Esophagus squamous epithelium (tissue), 5 donors: ENCODE results near the gene NR3C1. TPM values are rescaled to one million over a fixed set of nuclear protein-coding genes. Genes with fewer than 3 reads are reported as not detected.

ENCODE experiments used
- DNase-seq: peaks from one replicate; lab custom pipeline; 2025; lab: John Stamatoyannopoulos, UW
- H3K27ac ChIP-seq, 4 donors: fragments of 200-600 bp; sonication (generic); one replicate each; pipeline ENCODE4 v1.5.1; 2016 to 2019; ENCODE audit warnings: mild to moderate bottlenecking in 1 of 4
- H3K27me3 ChIP-seq, 4 donors: fragments of 200-600 bp; sonication (generic); 1 replicate in 3 of 4; 2 replicates in 1 of 4; pipeline versions ENCODE4 v1.5.1 to v1.6.0; 2017 to 2021; ENCODE audit warnings: antibody characterized with exemption in 1 of 4
- H3K36me3 ChIP-seq, 3 donors: fragments of 200-600 bp; sonication (generic); one replicate each; pipeline ENCODE4 v1.5.1; 2016 to 2019
- H3K4me1 ChIP-seq, 3 donors: fragments of 200-600 bp; sonication (generic); one replicate each; pipeline ENCODE4 v1.5.1; 2017 to 2019
- H3K4me3 ChIP-seq, 4 donors: fragments of 200-600 bp; sonication (generic); 1 replicate in 3 of 4; 2 replicates in 1 of 4; pipeline ENCODE4 v1.5.1; 2016 to 2019; ENCODE audit warnings: mild to moderate bottlenecking in 2 of 4, moderate library complexity in 1 of 4
- H3K9me3 ChIP-seq, 3 donors: fragments of 200-600 bp; sonication (generic); one replicate each; pipeline ENCODE4 v1.5.1; 2016 to 2019
- POLR2A ChIP-seq, 4 donors: fragments of 450-650 bp; IDR thresholded peaks; one replicate each; pipeline ENCODE4 v1.6.1; 2017; ENCODE audit warnings: antibody characterized with exemption in 4 of 4, mild to moderate bottlenecking in 4 of 4, moderate library complexity in 3 of 4
- WGBS, 2 donors: methylation state at CpG; one replicate each; pipeline ENCODE4 v1.1.5; 2018; 5-methylcytosine and 5-hydroxymethylcytosine counted together
- intact Hi-C: fragments of 100-400 bp; cut with DNase I; formaldehyde crosslinking; loops from one replicate; pipeline ENCODE4 v1.15.0; 2022
- total RNA-seq, 4 donors: library from RNA; depleted of rRNA; stranded (reverse); fragments of >200 nt; gene quantifications; one replicate each; pipeline ENCODE4 v1.1.0, GENCODE V29; 2016
- TF ChIP-seq, protein P1 (sequence below), 6 experiments: fragments of 450-650 bp in 4 of 6; fragments of 200-600 bp in 2 of 6; sonication (generic) in 2 of 6; IDR thresholded peaks; one replicate each; pipeline ENCODE4 v1.5.1; 2016 to 2019; ENCODE audit warnings: antibody characterized with exemption in 6 of 6, mild to moderate bottlenecking in 4 of 6, moderate library complexity in 4 of 6
- donor health status: DM: yes; HTN: yes; CAD: no.

The NR3C1 gene
- total RNA-seq, 4 donors from 2014 or later = 16.7 to 51.1 (median 26.1) TPM

- 51 to 55% methylated on average over 8 of the region's 8 CpGs for WGBS, 2 donors
- peak overlapping the region; percentile 5 to 96 (median 84) for H3K4me3 ChIP-seq
Measured at GRCh38 chr5:143398451-143399237, 4.8 kb downstream of the NR3C1 start.

GRCh38 chr5:143398053-143398355, 5.5 kb downstream of the NR3C1 start:
- TF ChIP-seq, protein P1, sequence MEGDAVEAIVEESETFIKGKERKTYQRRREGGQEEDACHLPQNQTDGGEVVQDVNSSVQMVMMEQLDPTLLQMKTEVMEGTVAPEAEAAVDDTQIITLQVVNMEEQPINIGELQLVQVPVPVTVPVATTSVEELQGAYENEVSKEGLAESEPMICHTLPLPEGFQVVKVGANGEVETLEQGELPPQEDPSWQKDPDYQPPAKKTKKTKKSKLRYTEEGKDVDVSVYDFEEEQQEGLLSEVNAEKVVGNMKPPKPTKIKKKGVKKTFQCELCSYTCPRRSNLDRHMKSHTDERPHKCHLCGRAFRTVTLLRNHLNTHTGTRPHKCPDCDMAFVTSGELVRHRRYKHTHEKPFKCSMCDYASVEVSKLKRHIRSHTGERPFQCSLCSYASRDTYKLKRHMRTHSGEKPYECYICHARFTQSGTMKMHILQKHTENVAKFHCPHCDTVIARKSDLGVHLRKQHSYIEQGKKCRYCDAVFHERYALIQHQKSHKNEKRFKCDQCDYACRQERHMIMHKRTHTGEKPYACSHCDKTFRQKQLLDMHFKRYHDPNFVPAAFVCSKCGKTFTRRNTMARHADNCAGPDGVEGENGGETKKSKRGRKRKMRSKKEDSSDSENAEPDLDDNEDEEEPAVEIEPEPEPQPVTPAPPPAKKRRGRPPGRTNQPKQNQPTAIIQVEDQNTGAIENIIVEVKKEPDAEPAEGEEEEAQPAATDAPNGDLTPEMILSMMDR (IDR thresholded peaks at IDR 0.05) = no peak
- no peak for TF ChIP-seq POLR2A (IDR thresholded peaks at IDR 0.05)
- Histone ChIP-seq H3K9me3 (no peaks in the 10 kb centered on the region), H3K27ac (no peak overlapping the region), H3K27me3 (no peaks in the 10 kb centered on the region), H3K36me3 (peaks cover 0 to 7% (median 0%) of the 10 kb centered on the region in 3 donors), H3K4me3 (peak overlapping the region in 3 of 4 donors; percentile 76 to 96 (median 93)), H3K4me1 (peaks cover 25 to 90% (median 39%) of the 10 kb centered on the region in 3 donors)
- no peak for DNase-seq
- WGBS, 2 donors = 54 to 66% methylated on average over 2 of the region's 2 CpGs
- intact Hi-C loops = no loop called here

More at GRCh38 chr5:143398451-143399237, 4.8 kb downstream of the NR3C1 start:
- H3K9me3 ChIP-seq = no peaks in the 10 kb centered on the region
- no peaks in the 10 kb centered on the region for H3K27me3 ChIP-seq
- no peak for TF ChIP-seq POLR2A (IDR thresholded peaks at IDR 0.05)
- TF ChIP-seq, protein P1 (IDR thresholded peaks at IDR 0.05) = no peak
- H3K4me1 ChIP-seq = peaks cover 25 to 83% (median 39%) of the 10 kb centered on the region in 3 donors
- intact Hi-C loops = no loop called here
- H3K27ac ChIP-seq = no peak overlapping the region
- no peak for DNase-seq
- peaks cover 0 to 7% (median 0%) of the 10 kb centered on the region in 3 donors for H3K36me3 ChIP-seq

- intact Hi-C loops = no loop called here
- Histone ChIP-seq H3K36me3 (peaks cover 0 to 7% (median 0%) of the 10 kb centered on the region in 3 donors), H3K4me1 (peaks cover 25 to 95% (median 39%) of the 10 kb centered on the region in 3 donors), H3K27ac (no peak overlapping the region), H3K4me3 (peak overlapping the region in 3 of 4 donors; percentile 76 to 96 (median 93)), H3K27me3 (no peaks in the 10 kb centered on the region), H3K9me3 (no peaks in the 10 kb centered on the region)
- WGBS, 2 donors = 75 to 81% methylated on average over 2 of the region's 2 CpGs
- no peak for DNase-seq
- TF ChIP-seq, protein P1 (IDR thresholded peaks at IDR 0.05) = no peak
- TF ChIP-seq POLR2A (IDR thresholded peaks at IDR 0.05) = no peak
Measured at GRCh38 chr5:143397302-143398052, 6.0 kb downstream of the NR3C1 start.

DNA sequence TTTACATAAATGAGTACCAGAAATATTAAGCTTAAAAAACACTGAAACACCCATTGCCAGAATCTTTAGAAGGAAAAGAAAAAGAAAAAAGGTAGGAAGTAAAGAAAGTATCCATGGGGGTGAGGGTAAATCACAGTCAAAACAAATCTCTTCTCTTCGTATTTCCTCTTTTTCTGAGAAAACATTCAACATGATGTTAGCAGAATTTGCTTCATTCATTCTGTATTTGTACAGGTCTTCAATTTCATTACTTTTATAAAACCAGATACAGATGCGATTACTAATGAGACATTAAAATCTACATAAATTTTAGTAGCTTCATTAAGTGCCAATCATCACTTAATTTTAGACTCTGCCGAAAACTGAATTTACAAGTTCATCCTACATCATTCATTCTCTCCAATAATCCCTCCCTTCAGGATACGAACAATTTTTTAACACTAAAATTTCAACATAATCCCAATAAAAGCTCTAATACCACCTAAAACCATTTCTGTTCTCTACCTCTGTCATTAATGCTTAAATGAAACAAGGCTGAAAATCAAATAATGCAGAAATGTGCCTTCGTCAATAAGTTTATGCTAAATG, 7.0 kb downstream of the NR3C1 start:
- Histone ChIP-seq H3K36me3 (peaks cover 0 to 7% (median 0%) of the 10 kb centered on the region in 3 donors), H3K9me3 (no peaks in the 10 kb centered on the region), H3K27me3 (no peaks in the 10 kb centered on the region), H3K4me1 (peaks cover 25 to 99% (median 41%) of the 10 kb centered on the region in 3 donors), H3K27ac (peak overlapping the region in 1 of 4 donors; percentile 33), H3K4me3 (peak overlapping the region in 3 of 4 donors; percentile 5 to 96 (median 76))
- TF ChIP-seq, protein P1 (IDR thresholded peaks at IDR 0.05) = no peak
- TF ChIP-seq POLR2A (IDR thresholded peaks at IDR 0.05) = no peak
- WGBS, 2 donors = 47 to 61% methylated on average over 5 of the region's 5 CpGs
- intact Hi-C loops = no loop called here
- no peak for DNase-seq
